K562 (cell line): ENCODE data around the gene HDAC9. TPM values are rescaled to one million over a fixed set of nuclear protein-coding genes. Genes with fewer than 3 reads are reported as not detected.

Experiments used
- ATAC-seq: fragments of 200-7000 bp; cut with Tn5 transposase; 3 replicates; pipeline ENCODE4 v1.9.1; 2020; ENCODE audit warnings: moderate library complexity
- BruUV-seq: library from RNA; stranded (reverse); fragments of 400-500 nt; replicated peaks from 2 replicates; lab custom pipeline; 2021; lab: Mats Ljungman, UMichigan
- CTCF ChIA-PET: fragments of 300-600 bp; formaldehyde crosslinking; extraction: SDS; loops from one replicate; lab custom pipeline; 2021; ENCODE audit warnings: low intra/inter-chr PET ratio; lab: Yijun Ruan, JAX
- POLR2A ChIA-PET: fragments of 300-600, 350-650 bp; sonication (Branson Sonifier 250); formaldehyde crosslinking; extraction: SDS; loops from one replicate; lab custom pipeline; 2021; ENCODE audit warnings: antibody characterized with exemption, inconsistent platforms; lab: Yijun Ruan, JAX
- DNase-seq, 4 experiments: peaks; one replicate each; pipeline versions ENCODE4 v3.0.0 to v3.0.0-alpha.2; 2011 to 2018; ENCODE audit warnings: low spot score in 3 of 4, mixed read lengths in 3 of 4; ENCODE audit errors: extremely low read depth in 1 of 4
- FAIRE-seq: peaks from 2 replicates; lab custom pipeline; 2011; peaks lifted over from hg19 to GRCh38; lab: Jason Lieb, UNC
- H2AFZ ChIP-seq: 2 replicates; pipeline ENCODE4 v1.6.0; 2011; ENCODE audit warnings: low read depth, low read length, control low read depth, inconsistent platforms
- H3K27ac ChIP-seq: fragments of 200-600 bp; 3 replicates; pipeline ENCODE4 v1.8.0; 2011; ENCODE audit warnings: low read depth, mild to moderate bottlenecking, control low read depth, inconsistent platforms, low read length, moderate library complexity, mixed read lengths; ENCODE audit errors: extremely low read depth
- H3K27me3 ChIP-seq, 2 experiments: fragments of 300-600 bp in 1 of 2; 2 replicates in 1 of 2; 3 replicates in 1 of 2; pipeline versions ENCODE4 v1.6.0 to v1.8.0; 2011; ENCODE audit warnings: inconsistent platforms in 2 of 2, low read length in 2 of 2, mild to moderate bottlenecking in 1 of 2, mixed read lengths in 1 of 2, moderate library complexity in 1 of 2; ENCODE audit not compliant: control insufficient read depth in 2 of 2, insufficient read depth in 2 of 2
- H3K36me3 ChIP-seq: fragments of 300-600 bp; 3 replicates; pipeline ENCODE4 v1.8.0; 2011; ENCODE audit warnings: mild to moderate bottlenecking, low read length, inconsistent platforms; ENCODE audit not compliant: control insufficient read depth, insufficient read depth
- H3K4me1 ChIP-seq, 2 experiments: fragments of 200-600 bp in 1 of 2; replicated peaks in 1 of 2; 2 replicates in 1 of 2; 3 replicates in 1 of 2; pipeline versions ENCODE4 v1.5.1 to v1.8.0; 2011; ENCODE audit warnings: inconsistent platforms in 2 of 2, low read length in 2 of 2, mild to moderate bottlenecking in 1 of 2, mixed read lengths in 1 of 2, moderate library complexity in 1 of 2; ENCODE audit not compliant: control insufficient read depth in 2 of 2, insufficient read depth in 2 of 2
- H3K4me2 ChIP-seq: 2 replicates; pipeline ENCODE4 v1.6.1; 2011; ENCODE audit warnings: low read length, control low read depth, inconsistent platforms, mixed read lengths; ENCODE audit not compliant: insufficient read depth
- H3K4me3 ChIP-seq: fragments of 200-600 bp; sonication (generic), shearing (Covaris generic); 2 replicates; pipeline ENCODE4 v1.5.1; 2016; ENCODE audit warnings: control low read depth, inconsistent platforms
- H3K79me2 ChIP-seq: fragments of 200-600 bp; 3 replicates; pipeline ENCODE4 v1.8.0; 2011; ENCODE audit warnings: low read length, inconsistent platforms; ENCODE audit not compliant: control insufficient read depth, insufficient read depth
- H3K9ac ChIP-seq, 2 experiments: 2 replicates each; pipeline versions ENCODE4 v1.6.0 to v1.6.1; 2011; ENCODE audit warnings: low read depth in 2 of 2, low read length in 2 of 2, control low read depth in 1 of 2, inconsistent platforms in 1 of 2, mild to moderate bottlenecking in 1 of 2, mixed read lengths in 1 of 2; ENCODE audit not compliant: insufficient read depth in 1 of 2
- H3K9me1 ChIP-seq: one replicate; pipeline ENCODE4 v1.6.0; 2011; ENCODE audit warnings: inconsistent platforms, mild to moderate bottlenecking, low read length, moderate library complexity; ENCODE audit not compliant: control insufficient read depth, insufficient read depth
- H3K9me3 ChIP-seq: replicated peaks from 2 replicates; pipeline ENCODE4 v1.5.1; 2011; ENCODE audit warnings: low read depth, low read length, inconsistent platforms; ENCODE audit not compliant: control insufficient read depth, insufficient read depth
- H4K20me1 ChIP-seq: replicated peaks from 2 replicates; pipeline ENCODE4 v1.6.1; 2011; ENCODE audit warnings: low read length, inconsistent platforms, mixed read lengths; ENCODE audit not compliant: control insufficient read depth, insufficient read depth
- ATF1 ChIP-seq, 2 experiments: fragments of 450-650 bp in 1 of 2; IDR thresholded peaks; 2 replicates each; pipeline ENCODE4 v1.6.1; 2016; ENCODE audit warnings: missing compliant biosample characterization in 1 of 2, missing genetic modification characterization in 1 of 2
- CREB1 ChIP-seq, 2 experiments: sonication (generic) in 1 of 2; formaldehyde crosslinking in 1 of 2; IDR thresholded peaks; 2 replicates each; pipeline versions ENCODE4 v1.6.1 to v1.8.0; 2012 to 2022; ENCODE audit warnings: inconsistent platforms in 1 of 2, mild to moderate bottlenecking in 1 of 2, missing genetic modification reagents in 1 of 2, moderate library complexity in 1 of 2
- CXXC5 ChIP-seq: fragments of 250-450 bp; sonication (Bioruptor Pico); IDR thresholded peaks from 2 replicates; pipeline ENCODE4 v1.8.0; 2022; ENCODE audit warnings: inconsistent platforms, mild to moderate bottlenecking, moderate library complexity
- KAT8 ChIP-seq: fragments of 450-650 bp; IDR thresholded peaks from 2 replicates; pipeline ENCODE4 v1.6.1; 2016; ENCODE audit warnings: low read depth, mild to moderate bottlenecking
- NR2C2 ChIP-seq, 2 experiments: fragments of 200-800 bp in 1 of 2; sonication (Bioruptor generic) in 1 of 2; sonication (generic) in 1 of 2; formaldehyde crosslinking in 1 of 2; IDR thresholded peaks; 2 replicates each; pipeline versions ENCODE4 v1.6.1 to v1.8.0; 2016 to 2022; ENCODE audit warnings: mild to moderate bottlenecking in 1 of 2, missing compliant biosample characterization in 1 of 2, missing genetic modification characterization in 1 of 2, missing genetic modification reagents in 1 of 2
- NR3C1 ChIP-seq: sonication (generic); formaldehyde crosslinking; IDR thresholded peaks from 2 replicates; pipeline ENCODE4 v1.8.1; 2022; ENCODE audit warnings: missing genetic modification reagents
- PRPF4 ChIP-seq: fragments of 200-400 bp; formaldehyde crosslinking; IDR thresholded peaks from one replicate; pipeline ENCODE4 v1.6.1; 2017; ENCODE audit warnings: low read length, low read depth, mild to moderate bottlenecking; ENCODE audit not compliant: insufficient read depth, poor library complexity, severe bottlenecking
- RAD21 ChIP-seq, 2 experiments: fragments of 250-450 bp in 1 of 2; fragments of 450-650 bp in 1 of 2; sonication (Bioruptor Pico) in 1 of 2; formaldehyde crosslinking in 1 of 2; IDR thresholded peaks in 1 of 2; conservative IDR thresholded peaks in 1 of 2; 2 replicates each; pipeline versions ENCODE4 v1.4.0 to v1.8.0; 2020 to 2022; ENCODE audit warnings: mild to moderate bottlenecking in 2 of 2, moderate library complexity in 1 of 2
- SNRNP70 ChIP-seq: fragments of 200-400 bp; formaldehyde crosslinking; optimal IDR thresholded peaks from 2 replicates; pipeline ENCODE3; 2017; ENCODE audit warnings: low read depth, low read length
- WGBS: fragments of 100-300 bp; shearing (Covaris generic); methylation state at CpG from one replicate; pipeline ENCODE4 v1.1.6; 2016; ENCODE audit warnings: low coverage, mixed read lengths; ENCODE audit not compliant: insufficient coverage; ENCODE audit errors: missing lambda C conversion rate; 5-methylcytosine and 5-hydroxymethylcytosine counted together
- in situ Hi-C: fragments of 300-500 bp; cut with MboI; formaldehyde crosslinking; loops from 4 replicates; pipeline ENCODE4 v1.15.0; 2018; ENCODE audit warnings: inconsistent platforms, mixed read lengths
- intact Hi-C: fragments of 100-400 bp; cut with micrococcal nuclease; formaldehyde crosslinking; loops from 2 replicates; pipeline ENCODE4 v1.14.2; 2022
- polyA plus RNA-seq, 8 experiments: library from polyadenylated mRNA; depleted of rRNA in 4 of 8; stranded (reverse) in 5 of 8; unstranded in 3 of 8; fragments of >200 nt; fragmentation: Nextera tagmentation in 2 of 8; fragmentation: Illumina TruSeq in 1 of 8; extraction: Ambion mirVana in 2 of 8; extraction: Trizol in 1 of 8; gene quantifications; 2 replicates each; pipeline versions ENCODE4 v1.2.1 to v1.2.3, GENCODE V29; 2011 to 2014; ENCODE audit warnings: inconsistent platforms in 1 of 8, missing spikeins in 1 of 8
- total RNA-seq, 7 experiments: library from RNA; depleted of rRNA in 6 of 7; stranded (reverse); fragments of >200 nt in 6 of 7; fragmentation: Illumina TruSeq in 2 of 7; extraction: Trizol in 2 of 7; gene quantifications; 2 replicates each; pipeline versions ENCODE4 v1.2.1 to v1.2.3, GENCODE V29; 2011 to 2021; ENCODE audit warnings: low replicate concordance in 1 of 7
- TF ChIP-seq, protein P1 (sequence below), 2 experiments: IDR thresholded peaks; 2 replicates each; pipeline ENCODE4 v1.6.1; 2012; ENCODE audit warnings: improper control_type of control experiment in 2 of 2, low read depth in 2 of 2, low read length in 2 of 2, borderline replicate concordance in 1 of 2
- TF ChIP-seq, protein P2 (sequence below): fragments of 200-800 bp; sonication (Bioruptor generic); IDR thresholded peaks from 2 replicates; pipeline ENCODE4 v1.6.1; 2016; ENCODE audit warnings: missing genetic modification characterization, missing compliant biosample characterization

Gene HDAC9
- total and polyA plus RNA-seq, 9 of the 15 experiments (the other 6 are each of a cell fraction or from before 2014, with no cell fraction given), result 0.08 to 0.91 (median 0.33) TPM

DNA sequence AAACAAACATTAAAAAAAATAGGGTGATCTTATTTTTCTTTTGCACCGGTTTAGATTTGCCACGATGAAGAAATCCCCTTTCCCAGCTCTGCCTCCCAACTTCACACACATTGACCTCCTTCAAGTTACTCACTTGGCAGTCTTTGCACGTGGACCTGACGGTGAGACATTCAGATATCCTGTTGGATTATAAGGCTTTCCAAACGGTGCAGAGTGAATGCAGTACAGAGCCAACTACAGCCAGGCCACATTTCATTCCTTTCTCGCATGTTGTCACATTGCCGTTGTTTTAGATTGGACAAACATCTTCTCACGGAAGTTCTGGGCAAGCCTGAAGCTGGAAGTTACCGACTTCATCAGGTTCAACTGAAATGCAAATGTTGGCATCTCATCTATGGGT is 159.2 kb downstream of the HDAC9 start:
- no peak for ATAC-seq
- Histone ChIP-seq H3K27me3 (no peaks in the 10 kb centered on the region), H3K9ac (no peak overlapping the region), H3K4me3 (no peak overlapping the region), H3K4me2 (no peak overlapping the region), H3K9me3 (no peaks in the 10 kb centered on the region), H4K20me1 (no peaks in the 10 kb centered on the region), H2AFZ (no peak overlapping the region), H3K79me2 (no peaks in the 10 kb centered on the region), H3K4me1 (no peaks in the 10 kb centered on the region), H3K9me1 (no peaks in the 10 kb centered on the region), H3K27ac (no peak overlapping the region), H3K36me3 (no peaks in the 10 kb centered on the region)
- DNase-seq, result no peak
- ChIA-PET POLR2A (interaction anchor here (0.7 kb wide), 2 partner anchors 19 to 345 kb away, joined by 3 read pairs; no protein-coding TSS in a partner anchor), CTCF (no interaction called here)
- in situ Hi-C loops, result no loop called here
- BruUV-seq, result no TSS peak
- intact Hi-C loops, result no loop called here
- no peak for FAIRE-seq
- under 1% methylated on average over 9 of the region's 9 CpGs for WGBS
- no peak for TF ChIP-seq ATF1 (CRISPR knock-in tag; IDR thresholded peaks at IDR 0.05)
- TF ChIP-seq ATF1 (tag; IDR thresholded peaks at IDR 0.05), result no peak
- TF ChIP-seq RAD21 (CRISPR knock-in tag; conservative IDR thresholded peaks at IDR 0.05 in 1 of 2, IDR thresholded peaks at IDR 0.05 in 1 of 2), result no peak
- TF ChIP-seq NR2C2 (CRISPR knock-in tag; IDR thresholded peaks at IDR 0.05), result no peak
- TF ChIP-seq NR2C2 (tag; IDR thresholded peaks at IDR 0.05), result no peak
- no peak for TF ChIP-seq SNRNP70
- TF ChIP-seq PRPF4, result no peak
- TF ChIP-seq, protein P1, sequence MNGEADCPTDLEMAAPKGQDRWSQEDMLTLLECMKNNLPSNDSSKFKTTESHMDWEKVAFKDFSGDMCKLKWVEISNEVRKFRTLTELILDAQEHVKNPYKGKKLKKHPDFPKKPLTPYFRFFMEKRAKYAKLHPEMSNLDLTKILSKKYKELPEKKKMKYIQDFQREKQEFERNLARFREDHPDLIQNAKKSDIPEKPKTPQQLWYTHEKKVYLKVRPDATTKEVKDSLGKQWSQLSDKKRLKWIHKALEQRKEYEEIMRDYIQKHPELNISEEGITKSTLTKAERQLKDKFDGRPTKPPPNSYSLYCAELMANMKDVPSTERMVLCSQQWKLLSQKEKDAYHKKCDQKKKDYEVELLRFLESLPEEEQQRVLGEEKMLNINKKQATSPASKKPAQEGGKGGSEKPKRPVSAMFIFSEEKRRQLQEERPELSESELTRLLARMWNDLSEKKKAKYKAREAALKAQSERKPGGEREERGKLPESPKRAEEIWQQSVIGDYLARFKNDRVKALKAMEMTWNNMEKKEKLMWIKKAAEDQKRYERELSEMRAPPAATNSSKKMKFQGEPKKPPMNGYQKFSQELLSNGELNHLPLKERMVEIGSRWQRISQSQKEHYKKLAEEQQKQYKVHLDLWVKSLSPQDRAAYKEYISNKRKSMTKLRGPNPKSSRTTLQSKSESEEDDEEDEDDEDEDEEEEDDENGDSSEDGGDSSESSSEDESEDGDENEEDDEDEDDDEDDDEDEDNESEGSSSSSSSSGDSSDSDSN (IDR thresholded peaks at IDR 0.05; ENCODE audit: borderline replicate concordance in 1 of 2, low read depth in 2 of 2, low read length in 2 of 2), result no peak
- TF ChIP-seq KAT8, result no peak
- TF ChIP-seq, protein P2, sequence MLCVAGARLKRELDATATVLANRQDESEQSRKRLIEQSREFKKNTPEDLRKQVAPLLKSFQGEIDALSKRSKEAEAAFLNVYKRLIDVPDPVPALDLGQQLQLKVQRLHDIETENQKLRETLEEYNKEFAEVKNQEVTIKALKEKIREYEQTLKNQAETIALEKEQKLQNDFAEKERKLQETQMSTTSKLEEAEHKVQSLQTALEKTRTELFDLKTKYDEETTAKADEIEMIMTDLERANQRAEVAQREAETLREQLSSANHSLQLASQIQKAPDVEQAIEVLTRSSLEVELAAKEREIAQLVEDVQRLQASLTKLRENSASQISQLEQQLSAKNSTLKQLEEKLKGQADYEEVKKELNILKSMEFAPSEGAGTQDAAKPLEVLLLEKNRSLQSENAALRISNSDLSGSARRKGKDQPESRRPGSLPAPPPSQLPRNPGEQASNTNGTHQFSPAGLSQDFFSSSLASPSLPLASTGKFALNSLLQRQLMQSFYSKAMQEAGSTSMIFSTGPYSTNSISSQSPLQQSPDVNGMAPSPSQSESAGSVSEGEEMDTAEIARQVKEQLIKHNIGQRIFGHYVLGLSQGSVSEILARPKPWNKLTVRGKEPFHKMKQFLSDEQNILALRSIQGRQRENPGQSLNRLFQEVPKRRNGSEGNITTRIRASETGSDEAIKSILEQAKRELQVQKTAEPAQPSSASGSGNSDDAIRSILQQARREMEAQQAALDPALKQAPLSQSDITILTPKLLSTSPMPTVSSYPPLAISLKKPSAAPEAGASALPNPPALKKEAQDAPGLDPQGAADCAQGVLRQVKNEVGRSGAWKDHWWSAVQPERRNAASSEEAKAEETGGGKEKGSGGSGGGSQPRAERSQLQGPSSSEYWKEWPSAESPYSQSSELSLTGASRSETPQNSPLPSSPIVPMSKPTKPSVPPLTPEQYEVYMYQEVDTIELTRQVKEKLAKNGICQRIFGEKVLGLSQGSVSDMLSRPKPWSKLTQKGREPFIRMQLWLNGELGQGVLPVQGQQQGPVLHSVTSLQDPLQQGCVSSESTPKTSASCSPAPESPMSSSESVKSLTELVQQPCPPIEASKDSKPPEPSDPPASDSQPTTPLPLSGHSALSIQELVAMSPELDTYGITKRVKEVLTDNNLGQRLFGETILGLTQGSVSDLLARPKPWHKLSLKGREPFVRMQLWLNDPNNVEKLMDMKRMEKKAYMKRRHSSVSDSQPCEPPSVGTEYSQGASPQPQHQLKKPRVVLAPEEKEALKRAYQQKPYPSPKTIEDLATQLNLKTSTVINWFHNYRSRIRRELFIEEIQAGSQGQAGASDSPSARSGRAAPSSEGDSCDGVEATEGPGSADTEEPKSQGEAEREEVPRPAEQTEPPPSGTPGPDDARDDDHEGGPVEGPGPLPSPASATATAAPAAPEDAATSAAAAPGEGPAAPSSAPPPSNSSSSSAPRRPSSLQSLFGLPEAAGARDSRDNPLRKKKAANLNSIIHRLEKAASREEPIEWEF (CRISPR knock-in tag), result no peak
- no peak for TF ChIP-seq CREB1 (IDR thresholded peaks at IDR 0.05)
- no peak for TF ChIP-seq CREB1 (CRISPR knock-in tag; IDR thresholded peaks at IDR 0.05)
- no peak for TF ChIP-seq NR3C1
- no peak for TF ChIP-seq CXXC5 (CRISPR knock-in tag)
